Caco-2 (cell line): ENCODE data around the gene LHX4. TPM values are rescaled to one million over a fixed set of nuclear protein-coding genes. Genes with fewer than 3 reads are reported as not detected.

ENCODE experiments used
- BruUV-seq: library from RNA; stranded (reverse); fragments of 400-500 nt; replicated peaks from 2 replicates; lab custom pipeline; 2021; lab: Mats Ljungman, UMichigan
- CTCF ChIA-PET: fragments of 300-600 bp; sonication (Branson Sonifier 250); formaldehyde crosslinking; loops from one replicate; lab custom pipeline; 2022; ENCODE audit warnings: antibody characterized with exemption; lab: Charles Lee
- POLR2A ChIA-PET: fragments of 300-600 bp; sonication (Branson Sonifier 250); formaldehyde crosslinking; loops from one replicate; lab custom pipeline; 2022; ENCODE audit warnings: antibody characterized with exemption; lab: Charles Lee
- DNase-seq, 2 experiments: peaks; one replicate each; pipeline versions ENCODE4 v3.0.0 to v3.0.0-alpha.2; 2020 to 2022
- H3K27me3 ChIP-seq: replicated peaks from 2 replicates; pipeline ENCODE4 v1.6.0; 2011; ENCODE audit warnings: low read length; ENCODE audit not compliant: control insufficient read depth, insufficient read depth
- H3K36me3 ChIP-seq: 2 replicates; pipeline ENCODE4 v1.5.1; 2011; ENCODE audit warnings: low read length; ENCODE audit not compliant: control insufficient read depth, insufficient read depth
- H3K4me1 ChIP-seq: fragments of 250-450 bp; sonication (Bioruptor Pico); 2 replicates; pipeline ENCODE4 v1.5.1; 2020; ENCODE audit warnings: mild to moderate bottlenecking
- H3K4me3 ChIP-seq: 2 replicates; pipeline ENCODE4 v1.5.1; 2011; ENCODE audit warnings: low read depth, mild to moderate bottlenecking, control low read depth, low read length
- H3K9me3 ChIP-seq: fragments of 250-450 bp; sonication (Bioruptor Pico); 2 replicates; pipeline ENCODE4 v1.5.1; 2020; ENCODE audit warnings: mild to moderate bottlenecking, moderate library complexity
- H3K27ac Mint-ChIP-seq: one replicate; pipeline ENCODE4 v1.8.0; 2022; ENCODE audit warnings: mixed read lengths; ENCODE audit not compliant: unreplicated experiment
- H3K27me3 Mint-ChIP-seq: one replicate; pipeline ENCODE4 v1.8.0; 2022; ENCODE audit warnings: mixed read lengths; ENCODE audit not compliant: insufficient read depth, unreplicated experiment
- H3K36me3 Mint-ChIP-seq: one replicate; pipeline ENCODE4 v1.8.0; 2022; ENCODE audit warnings: mild to moderate bottlenecking, mixed read lengths; ENCODE audit not compliant: insufficient read depth, unreplicated experiment
- H3K4me1 Mint-ChIP-seq: one replicate; pipeline ENCODE4 v1.8.0; 2022; ENCODE audit warnings: low read depth, mixed read lengths; ENCODE audit not compliant: unreplicated experiment
- H3K4me3 Mint-ChIP-seq: one replicate; pipeline ENCODE4 v1.8.0; 2022; ENCODE audit warnings: mild to moderate bottlenecking, moderate library complexity, mixed read lengths; ENCODE audit not compliant: unreplicated experiment
- H3K9me3 Mint-ChIP-seq: one replicate; pipeline ENCODE4 v1.8.0; 2022; ENCODE audit warnings: mixed read lengths; ENCODE audit not compliant: unreplicated experiment
- intact Hi-C: fragments of 100-400 bp; cut with micrococcal nuclease; formaldehyde crosslinking; loops from one replicate; pipeline ENCODE4 v1.10.0; 2022; ENCODE audit not compliant: unreplicated experiment
- total RNA-seq: library from RNA; stranded (reverse); gene quantifications from 2 replicates; pipeline ENCODE4 v1.2.3, GENCODE V29; 2022
- TF ChIP-seq, protein P1 (sequence below), 2 experiments: fragments of 200-600 bp in 1 of 2; IDR thresholded peaks; 1 replicate in 1 of 2; 2 replicates in 1 of 2; pipeline versions ENCODE4 v1.5.1 to v1.8.0; 2011 to 2022; ENCODE audit warnings: antibody characterized with exemption in 1 of 2, control low read depth in 1 of 2, inconsistent platforms in 1 of 2, low read depth in 1 of 2, low read length in 1 of 2, mild to moderate bottlenecking in 1 of 2, moderate library complexity in 1 of 2; ENCODE audit not compliant: insufficient read depth in 1 of 2, severe bottlenecking in 1 of 2, unreplicated experiment in 1 of 2

Gene LHX4
- total RNA-seq, 1 experiment from 2014 or later, result 0.16 TPM

DNA sequence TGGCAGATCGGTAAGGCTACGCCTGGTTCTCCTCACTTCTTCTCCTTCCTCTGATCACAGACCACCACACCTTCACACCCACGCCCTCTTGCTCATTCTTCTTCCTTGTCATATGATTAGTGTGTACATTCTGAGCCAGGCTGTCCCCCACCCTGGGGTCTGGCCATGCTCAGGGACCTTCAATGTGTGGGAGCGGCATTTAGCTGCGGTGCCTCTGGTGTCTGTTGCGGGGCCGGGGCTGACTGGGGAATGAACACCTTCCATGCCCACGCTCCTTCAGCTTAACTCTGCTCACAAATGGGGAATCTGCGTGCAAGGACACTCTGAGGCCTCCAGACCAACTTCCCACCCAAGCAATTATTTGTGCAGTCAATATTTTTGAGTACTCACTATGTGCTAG is 46.0 kb upstream of the LHX4 start:
- DNase-seq, result no peak
- no peaks in the 10 kb centered on the region for H3K4me1 ChIP-seq
- ChIA-PET CTCF (interaction anchor here (0.6 kb wide), 1 partner anchor 163 kb away, joined by 10 read pairs; no protein-coding TSS in a partner anchor), POLR2A (no interaction called here)
- no peak overlapping the region for H3K4me3 Mint-ChIP-seq
- no peak overlapping the region for H3K27ac Mint-ChIP-seq
- H3K9me3 ChIP-seq, result no peaks in the 10 kb centered on the region
- no peaks in the 10 kb centered on the region for H3K36me3 Mint-ChIP-seq
- no peaks in the 10 kb centered on the region for H3K27me3 ChIP-seq
- no peak overlapping the region for H3K4me3 ChIP-seq
- H3K9me3 Mint-ChIP-seq, result no peaks in the 10 kb centered on the region
- intact Hi-C loops, result no loop called here
- no peaks in the 10 kb centered on the region for H3K4me1 Mint-ChIP-seq
- no peaks in the 10 kb centered on the region for H3K36me3 ChIP-seq
- no peaks in the 10 kb centered on the region for H3K27me3 Mint-ChIP-seq
- no TSS peak for BruUV-seq
- TF ChIP-seq, protein P1, sequence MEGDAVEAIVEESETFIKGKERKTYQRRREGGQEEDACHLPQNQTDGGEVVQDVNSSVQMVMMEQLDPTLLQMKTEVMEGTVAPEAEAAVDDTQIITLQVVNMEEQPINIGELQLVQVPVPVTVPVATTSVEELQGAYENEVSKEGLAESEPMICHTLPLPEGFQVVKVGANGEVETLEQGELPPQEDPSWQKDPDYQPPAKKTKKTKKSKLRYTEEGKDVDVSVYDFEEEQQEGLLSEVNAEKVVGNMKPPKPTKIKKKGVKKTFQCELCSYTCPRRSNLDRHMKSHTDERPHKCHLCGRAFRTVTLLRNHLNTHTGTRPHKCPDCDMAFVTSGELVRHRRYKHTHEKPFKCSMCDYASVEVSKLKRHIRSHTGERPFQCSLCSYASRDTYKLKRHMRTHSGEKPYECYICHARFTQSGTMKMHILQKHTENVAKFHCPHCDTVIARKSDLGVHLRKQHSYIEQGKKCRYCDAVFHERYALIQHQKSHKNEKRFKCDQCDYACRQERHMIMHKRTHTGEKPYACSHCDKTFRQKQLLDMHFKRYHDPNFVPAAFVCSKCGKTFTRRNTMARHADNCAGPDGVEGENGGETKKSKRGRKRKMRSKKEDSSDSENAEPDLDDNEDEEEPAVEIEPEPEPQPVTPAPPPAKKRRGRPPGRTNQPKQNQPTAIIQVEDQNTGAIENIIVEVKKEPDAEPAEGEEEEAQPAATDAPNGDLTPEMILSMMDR (IDR thresholded peaks at IDR 0.05; ENCODE audit: insufficient read depth in 1 of 2, low read depth in 1 of 2, low read length in 1 of 2, severe bottlenecking in 1 of 2, unreplicated experiment in 1 of 2), result no peak

DNA sequence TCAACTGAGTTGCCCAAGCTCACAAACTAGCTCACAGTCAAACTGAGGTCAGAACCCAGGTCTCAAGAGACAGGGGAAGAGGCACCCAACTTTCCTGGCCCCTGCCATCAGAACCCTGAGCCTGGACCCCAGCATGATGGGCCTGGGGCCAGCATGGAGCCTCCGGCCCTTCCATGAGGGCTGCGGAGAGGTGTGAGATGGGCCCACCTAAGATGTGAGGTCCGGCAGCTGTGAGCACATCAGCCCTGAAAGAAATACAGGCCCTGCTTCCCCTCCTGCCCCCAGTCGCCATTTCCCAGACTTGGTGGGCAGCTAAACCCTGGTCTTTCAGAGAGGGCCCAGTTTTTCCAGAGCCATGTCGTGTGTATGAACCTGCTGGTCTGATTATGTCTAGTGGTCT is 44.8 kb upstream of the LHX4 start:
- TF ChIP-seq, protein P1 (IDR thresholded peaks at IDR 0.05; ENCODE audit: insufficient read depth in 1 of 2, low read depth in 1 of 2, low read length in 1 of 2, severe bottlenecking in 1 of 2, unreplicated experiment in 1 of 2), result no peak
- POLR2A ChIA-PET, result no interaction called here

DNA sequence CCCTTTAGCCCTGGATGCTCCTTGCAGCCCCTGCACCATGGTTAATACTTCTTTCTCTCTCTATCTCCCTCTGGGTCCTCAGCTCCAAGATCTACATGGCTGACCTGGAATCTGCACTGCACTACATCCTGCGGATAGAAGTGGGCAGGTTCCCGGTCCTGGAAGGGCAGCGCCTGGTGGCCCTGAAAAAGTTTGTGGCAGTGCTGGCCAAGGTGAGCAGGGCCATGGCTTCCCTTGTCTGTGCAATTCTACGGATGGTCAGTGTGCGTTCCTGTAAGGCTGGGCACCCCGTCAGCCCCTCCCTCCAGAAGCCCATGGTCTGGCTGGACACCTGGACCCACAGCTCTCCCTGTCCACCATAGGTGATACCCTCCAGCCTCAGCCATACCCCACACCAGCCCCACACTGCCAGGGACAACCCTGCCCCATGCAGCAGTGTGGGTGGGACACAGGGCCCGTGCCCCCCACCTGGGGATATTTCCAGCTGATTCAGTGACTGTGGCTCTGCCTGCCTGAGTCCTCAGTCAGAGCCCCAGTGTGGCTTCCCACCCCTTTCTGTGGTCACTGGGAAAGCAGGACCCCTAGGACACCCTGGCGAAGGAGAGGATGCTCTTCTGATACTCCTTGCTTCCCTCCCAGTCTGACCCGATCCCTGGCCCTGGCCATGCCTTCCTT is 44.0 kb upstream of the LHX4 start:
- Histone ChIP-seq H3K4me1 (no peaks in the 10 kb centered on the region), H3K27me3 (no peaks in the 10 kb centered on the region), H3K9me3 (no peaks in the 10 kb centered on the region), H3K36me3 (no peaks in the 10 kb centered on the region), H3K4me3 (no peak overlapping the region)
- POLR2A ChIA-PET, result no interaction called here
- DNase-seq, result no peak
- H3K36me3 Mint-ChIP-seq, result no peaks in the 10 kb centered on the region
- CTCF ChIA-PET, result no interaction called here
- H3K9me3 Mint-ChIP-seq, result no peaks in the 10 kb centered on the region
- no peak overlapping the region for H3K27ac Mint-ChIP-seq
- no peaks in the 10 kb centered on the region for H3K4me1 Mint-ChIP-seq
- no peak overlapping the region for H3K4me3 Mint-ChIP-seq
- no TSS peak for BruUV-seq
- no peaks in the 10 kb centered on the region for H3K27me3 Mint-ChIP-seq
- TF ChIP-seq, protein P1 (IDR thresholded peaks at IDR 0.05; ENCODE audit: insufficient read depth in 1 of 2, low read depth in 1 of 2, low read length in 1 of 2, severe bottlenecking in 1 of 2, unreplicated experiment in 1 of 2), result no peak
- intact Hi-C loops, result loop anchor here (5.0 kb wide), 1 partner anchor 46 kb away; the partner anchor contains the start of gene LHX4

More for the DNA sequence above, 44.8 kb upstream of the LHX4 start:
- no peaks in the 10 kb centered on the region for H3K9me3 Mint-ChIP-seq
- no peaks in the 10 kb centered on the region for H3K4me1 ChIP-seq
- H3K36me3 ChIP-seq, result no peaks in the 10 kb centered on the region
- no peaks in the 10 kb centered on the region for H3K27me3 Mint-ChIP-seq
- CTCF ChIA-PET, result no interaction called here
- H3K9me3 ChIP-seq, result no peaks in the 10 kb centered on the region
- H3K27me3 ChIP-seq, result no peaks in the 10 kb centered on the region
- no peak for DNase-seq
- no peak overlapping the region for H3K4me3 Mint-ChIP-seq
- no TSS peak for BruUV-seq
- no peaks in the 10 kb centered on the region for H3K36me3 Mint-ChIP-seq
- H3K27ac Mint-ChIP-seq, result no peak overlapping the region
- H3K4me1 Mint-ChIP-seq, result no peaks in the 10 kb centered on the region
- intact Hi-C loops, result loop anchor here (5.0 kb wide), 1 partner anchor 47 kb away; the partner anchor contains the start of gene LHX4
- no peak overlapping the region for H3K4me3 ChIP-seq
